ENCODE data around the gene TRIM63. TPM values are rescaled to one million over a fixed set of nuclear protein-coding genes. Genes with fewer than 3 reads are reported as not detected.
"Not testable (repeated sequence)": the region's sequence is repeated elsewhere in the genome, so short reads cannot be mapped to it uniquely, and the experiment has no call there.

TRIM63 gene
- total RNA-seq: not detected

DNA sequence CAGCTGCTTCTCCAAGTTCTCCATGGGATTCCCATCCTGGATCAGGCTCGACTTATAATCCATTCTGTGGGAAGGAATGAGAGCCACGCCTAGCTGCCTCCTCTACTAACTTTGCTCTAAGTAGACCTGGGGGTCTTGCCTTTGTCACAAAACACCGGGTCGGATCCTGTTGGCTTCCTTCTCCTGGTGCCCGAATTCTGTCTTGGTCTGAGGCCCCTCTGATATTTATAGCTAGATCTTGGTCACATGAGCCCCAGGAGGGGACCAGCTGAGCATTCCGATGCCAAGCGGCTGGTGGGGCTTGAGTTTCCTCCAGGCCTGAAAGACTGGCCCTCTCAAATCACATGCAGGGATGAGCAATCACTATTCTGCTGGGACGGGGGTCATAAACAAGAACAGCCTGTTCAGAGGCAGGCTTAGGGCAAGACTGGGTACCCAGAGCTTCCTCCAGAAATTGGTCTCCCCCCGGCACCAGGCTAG, at the start of gene TRIM63:
TRIM63 (minus strand) TSS at position 199 of the 480 bp plus-strand sequence; CDS start at position 63, 136 bp downstream.
- ChIA-PET POLR2A (no interaction called here), CTCF (interaction anchor here (1.8 kb wide), 1 partner anchor 32 kb away, joined by 6 read pairs; no protein-coding TSS in a partner anchor)

DNA sequence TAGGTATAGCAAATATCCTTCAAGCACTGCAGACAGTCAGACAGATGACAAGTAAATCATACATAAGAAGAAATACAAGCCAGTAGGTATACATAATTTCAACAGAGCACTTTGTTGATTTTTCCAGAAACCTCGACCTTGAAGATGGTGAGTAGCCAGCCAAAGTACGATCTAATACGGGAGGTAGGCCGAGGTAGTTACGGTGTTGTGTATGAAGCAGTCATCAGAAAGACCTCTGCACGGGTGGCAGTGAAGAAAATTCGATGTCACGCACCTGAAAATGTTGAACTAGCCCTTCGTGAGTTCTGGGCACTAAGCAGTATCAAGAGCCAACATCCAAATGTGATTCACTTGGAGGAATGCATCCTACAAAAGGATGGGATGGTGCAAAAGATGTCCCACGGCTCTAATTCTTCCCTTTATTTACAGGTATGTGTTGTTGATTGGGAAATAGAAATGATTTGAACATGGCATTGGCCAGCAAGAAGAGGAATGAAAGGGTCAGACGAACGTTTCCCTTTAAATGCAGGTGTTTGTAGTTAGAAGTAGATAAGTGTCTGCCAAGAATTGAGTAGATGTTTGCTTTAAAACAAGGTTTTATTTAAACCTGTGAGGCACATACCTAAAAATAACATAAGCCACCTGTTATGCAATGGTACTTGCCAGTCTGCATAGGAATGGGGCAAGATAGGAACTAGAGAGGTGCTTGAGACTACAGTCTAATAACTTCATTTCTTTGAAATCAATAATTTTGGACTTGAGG, 46.9 kb upstream of the TRIM63 start:
- CTCF ChIA-PET: interaction anchor here (0.9 to 1.2 kb wide), 3 partner anchors 13 to 37 kb away, joined by 3 to 4 read pairs (median 3); no protein-coding TSS in a partner anchor
- POLR2A ChIA-PET: no interaction called here

DNA sequence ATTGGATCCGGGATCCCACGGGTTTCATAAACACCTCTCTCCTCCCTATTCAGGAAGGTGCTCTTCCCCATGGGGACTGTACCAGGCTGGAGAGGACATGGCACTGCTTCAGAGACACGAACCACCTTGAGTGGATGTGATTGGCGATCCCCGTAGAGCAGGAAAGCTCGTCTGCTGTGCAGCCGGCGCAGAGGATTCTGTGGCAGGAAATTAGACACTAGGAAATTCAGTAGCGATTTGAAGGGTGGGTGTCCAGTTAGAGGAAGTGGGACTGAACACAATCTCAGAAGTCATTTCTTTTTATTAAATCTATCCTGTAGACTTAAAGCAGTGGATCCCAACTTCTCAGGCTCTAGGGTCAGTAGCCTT, 45.0 kb upstream of the TRIM63 start:
- POLR2A ChIA-PET: interaction anchor here (0.9 kb wide), 2 partner anchors 14 to 59 kb away, joined by 3 to 4 read pairs; partner anchors contain the start of gene ZNF593OS
- CTCF ChIA-PET: interaction anchor here (0.6 to 1.3 kb wide), 2 partner anchors 33 to 51 kb away, joined by 3 to 4 read pairs; no protein-coding TSS in a partner anchor

DNA sequence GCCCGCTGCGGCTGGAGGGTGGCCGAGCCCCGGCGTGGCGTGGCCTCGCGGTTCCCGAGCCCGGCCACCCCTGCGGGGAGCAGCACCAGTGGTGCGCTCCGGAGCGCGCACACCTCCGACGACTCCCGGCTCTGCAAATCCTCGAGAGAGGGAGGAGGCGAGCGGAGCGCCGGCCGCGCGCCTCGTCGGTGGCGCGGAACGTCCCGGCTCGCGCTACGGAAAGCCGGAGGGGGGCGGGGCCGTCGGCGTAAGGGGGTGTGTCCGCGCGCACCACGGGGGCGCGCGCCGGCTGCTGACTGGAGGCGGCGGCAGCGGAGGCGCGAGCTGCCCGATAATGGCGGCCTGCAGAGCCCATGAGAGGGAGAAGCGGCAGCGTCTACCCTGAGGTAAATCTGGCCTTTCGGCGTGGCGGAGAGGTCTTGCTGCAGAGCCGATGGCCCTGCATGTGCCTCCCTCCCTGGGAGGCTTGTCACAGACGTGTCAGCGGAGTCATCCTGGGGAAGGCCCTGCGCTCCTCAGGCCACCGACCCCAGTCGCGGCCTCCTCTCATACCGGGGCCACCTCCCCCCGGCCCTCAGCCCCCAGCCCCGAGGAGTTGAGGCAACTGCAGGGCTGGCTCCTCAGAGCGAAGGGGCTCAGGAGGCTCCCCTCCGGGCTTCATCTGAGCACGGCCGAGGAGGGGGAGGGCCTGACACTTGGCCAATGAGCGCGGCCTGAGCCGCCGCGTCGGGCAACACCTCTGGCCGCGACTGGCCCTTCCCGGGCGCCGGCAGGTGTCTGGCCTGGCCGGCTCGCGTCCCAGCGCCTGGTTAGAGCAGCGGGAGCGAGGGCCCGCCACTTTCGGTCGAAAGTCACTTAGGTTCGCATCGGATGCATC, 44.3 kb upstream of the TRIM63 start, which contains the start of gene PDIK1L:
PDIK1L (plus strand) TSS at position 295 of the 877 bp plus-strand sequence. CDS start 2,485 bp downstream, outside the sequence.
- POLR2A ChIA-PET: interaction anchor here (0.6 to 0.9 kb wide), 6 partner anchors 10 to 124 kb away, joined by 3 to 4 read pairs (median 3); partner anchors contain the start of gene ZNF593OS

DNA sequence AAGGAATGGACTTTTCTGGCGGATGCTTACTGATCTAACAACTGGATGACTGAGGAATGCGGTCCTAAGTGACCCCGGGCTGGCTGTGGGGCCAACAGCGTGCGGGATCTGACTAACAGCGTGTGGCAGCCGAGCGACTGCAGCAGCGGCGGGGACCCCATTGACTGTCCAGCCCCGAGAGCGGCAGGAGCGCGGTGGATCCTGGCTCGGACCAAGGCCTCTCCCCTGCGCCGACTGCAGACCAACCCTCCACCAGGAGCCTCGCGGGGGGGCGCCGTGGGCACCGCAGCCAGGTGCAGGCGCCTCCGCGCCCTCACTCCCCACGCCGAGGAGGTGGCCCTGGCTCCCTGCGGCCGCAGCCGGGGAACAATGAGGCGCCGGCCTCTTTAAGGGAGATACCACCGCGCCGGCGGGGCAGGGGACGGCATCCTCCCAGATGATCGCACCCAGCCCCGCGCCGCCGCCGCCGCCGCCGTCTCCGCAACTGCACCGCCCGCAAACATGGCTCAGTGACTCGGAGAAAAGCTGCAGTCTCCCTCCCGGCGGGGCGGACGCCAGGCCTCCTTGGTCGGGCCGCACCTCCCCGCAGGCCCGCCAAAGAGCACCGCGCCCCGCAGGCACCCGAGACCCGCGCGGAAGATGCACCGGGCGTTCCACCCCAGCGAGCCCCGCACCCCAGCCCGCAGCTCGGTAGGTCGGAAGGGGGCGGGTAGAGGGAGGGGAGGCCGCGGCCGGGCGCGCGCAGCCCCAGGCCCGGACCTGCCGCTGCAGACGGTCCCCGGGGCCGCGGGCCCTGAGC, 43.5 kb upstream of the TRIM63 start:
- ChIA-PET CTCF (interaction anchor here (0.9 to 1.0 kb wide), 2 partner anchors 28 to 34 kb away, joined by 4 read pairs; no protein-coding TSS in a partner anchor), POLR2A (interaction anchor here (0.6 to 0.8 kb wide), 7 partner anchors 9 to 209 kb away, joined by 3 to 5 read pairs (median 3); no protein-coding TSS in a partner anchor)

More for the DNA sequence above, 44.3 kb upstream of the TRIM63 start, which contains the start of gene PDIK1L:
- CTCF ChIA-PET: interaction anchor here (0.9 to 1.0 kb wide), 2 partner anchors 27 to 33 kb away, joined by 4 read pairs; no protein-coding TSS in a partner anchor

DNA sequence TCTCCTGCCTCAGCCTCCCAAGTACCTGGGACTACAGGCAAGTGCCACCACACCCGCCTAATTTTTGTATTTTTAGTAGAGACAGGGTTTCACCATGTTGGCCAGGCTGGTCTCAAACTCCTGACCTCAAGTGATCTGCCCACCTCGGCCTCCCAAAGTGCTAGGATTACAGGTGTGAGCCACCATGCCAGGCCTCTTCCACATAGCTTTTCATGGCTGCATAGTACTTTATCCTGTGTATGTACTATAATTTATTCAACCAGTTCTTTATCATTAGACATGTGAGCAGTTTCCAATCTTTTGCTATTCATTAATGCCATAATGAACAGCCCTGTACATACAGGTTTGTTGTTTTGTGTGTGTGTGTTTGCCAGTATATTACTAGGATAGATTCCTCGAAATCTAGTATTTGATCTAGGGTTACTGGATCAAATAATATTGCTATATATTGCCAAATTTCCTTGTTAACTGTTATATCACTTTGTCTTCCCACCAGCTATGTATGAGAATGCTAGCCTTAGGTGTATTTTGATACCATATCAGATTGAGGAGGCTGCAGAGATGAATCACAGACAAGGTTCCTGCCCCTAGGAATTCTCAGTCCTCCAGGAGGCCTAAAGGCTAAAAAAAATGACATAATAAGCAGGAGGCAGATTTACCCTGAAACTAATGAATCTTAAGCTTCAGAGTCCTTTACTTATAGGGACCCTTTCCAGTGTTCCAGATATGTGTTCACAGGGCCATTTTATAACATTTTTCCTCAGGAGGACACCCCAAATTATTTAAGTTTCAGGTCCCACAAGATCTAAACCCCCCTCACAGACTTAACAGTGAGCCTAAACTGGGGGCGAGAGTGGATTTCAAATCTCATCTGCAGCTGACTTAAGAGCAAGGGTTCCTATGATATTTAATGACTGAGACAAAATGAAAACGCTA, 42.1 kb upstream of the TRIM63 start:
- CTCF ChIA-PET: interaction anchor here (0.6 to 1.3 kb wide), 3 partner anchors 10 to 124 kb away, joined by 3 to 5 read pairs (median 3); partner anchors contain the start of gene CEP85
- POLR2A ChIA-PET: interaction anchor here (0.7 kb wide), 1 partner anchor 391 kb away, joined by 3 read pairs; no protein-coding TSS in a partner anchor

DNA sequence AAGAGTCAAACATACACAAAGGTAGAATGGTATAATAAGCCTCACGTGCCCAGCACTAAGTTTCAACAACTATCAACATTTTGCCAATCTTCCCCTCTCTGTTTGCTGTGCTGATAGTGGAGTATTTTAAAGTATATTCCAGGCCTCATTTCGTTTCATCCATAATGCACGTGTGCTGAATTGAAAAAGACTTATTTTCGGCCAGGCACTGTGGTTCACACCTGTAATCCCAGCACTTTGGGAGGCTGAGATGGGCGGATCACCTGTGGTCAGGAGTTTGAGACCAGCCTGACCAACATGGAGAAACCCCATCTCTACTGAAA, 37.8 kb upstream of the TRIM63 start:
- POLR2A ChIA-PET: not testable (repeated sequence)
- CTCF ChIA-PET: interaction anchor here (0.6 to 5.1 kb wide), 6 partner anchors 10 to 153 kb away, joined by 3 to 55 read pairs (median 3); partner anchors contain the start of gene CEP85

DNA sequence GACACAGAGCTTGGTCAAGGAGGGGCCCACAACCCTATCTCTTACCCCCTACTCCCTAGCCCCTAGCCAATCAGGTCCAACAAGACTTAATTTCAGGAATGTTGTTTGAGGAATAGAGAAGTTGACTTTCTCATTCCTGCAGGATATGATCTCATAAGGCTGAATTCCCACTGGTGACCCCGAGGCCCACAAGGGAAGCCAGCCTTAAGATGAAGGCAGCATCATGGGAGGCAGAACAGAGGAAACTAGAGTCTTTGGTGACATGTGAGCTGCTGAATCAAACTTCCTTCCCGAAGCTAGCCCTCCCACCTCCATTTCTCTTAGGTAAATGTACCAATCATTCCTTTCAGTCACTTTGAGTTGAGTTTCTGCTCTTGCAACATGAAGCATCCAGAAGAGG, 35.1 kb upstream of the TRIM63 start:
- POLR2A ChIA-PET: no interaction called here
- CTCF ChIA-PET: interaction anchor here (1.4 to 5.1 kb wide), 3 partner anchors 41 to 131 kb away, joined by 3 to 55 read pairs (median 5); partner anchors contain the start of gene CEP85

DNA sequence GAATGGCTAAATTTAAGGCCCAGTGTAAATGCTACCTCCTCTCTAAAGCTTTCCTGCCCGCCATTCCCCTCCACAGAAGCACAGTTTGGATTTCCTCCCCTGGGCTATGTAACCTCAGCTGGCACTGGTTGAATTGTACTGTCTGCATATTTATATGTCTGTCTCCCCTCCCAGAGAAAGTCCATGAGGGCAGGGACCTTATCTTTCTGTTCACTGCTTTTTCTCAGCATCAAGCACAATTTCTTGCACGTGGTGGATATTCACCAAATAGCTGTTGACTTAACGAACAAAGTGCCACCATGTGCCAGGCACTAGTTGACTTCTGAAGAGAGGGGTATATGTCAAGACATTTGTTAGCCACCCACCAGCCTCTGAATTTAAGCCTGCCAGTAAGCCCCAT, 34.7 kb upstream of the TRIM63 start:
- ChIA-PET POLR2A (no interaction called here), CTCF (interaction anchor here (1.4 to 5.1 kb wide), 3 partner anchors 42 to 132 kb away, joined by 3 to 55 read pairs (median 5); partner anchors contain the start of gene CEP85)

DNA sequence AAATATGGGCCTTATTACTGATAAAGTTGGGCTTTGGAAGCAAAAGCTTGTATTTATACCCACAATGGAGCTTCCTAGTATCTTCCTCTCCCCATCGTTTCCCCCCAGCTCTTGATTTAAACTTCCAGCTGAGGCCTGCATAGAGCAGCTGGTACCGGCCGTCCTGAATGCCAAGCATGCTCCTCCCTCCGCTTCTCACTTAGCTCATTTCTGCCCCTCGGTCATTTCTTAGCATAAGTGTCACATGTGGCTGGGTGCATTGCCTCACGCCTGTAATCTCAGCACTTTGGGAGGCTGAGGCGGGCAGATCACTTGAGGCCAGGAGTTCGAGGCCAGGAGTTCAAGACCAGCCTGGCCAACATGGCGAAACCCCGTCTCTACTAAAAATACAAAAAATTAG, 32.8 kb upstream of the TRIM63 start:
- ChIA-PET POLR2A (interaction anchor here (0.6 kb wide), 1 partner anchor 22 kb away, joined by 6 read pairs; no protein-coding TSS in a partner anchor), CTCF (interaction anchor here (5.1 kb wide), 1 partner anchor 44 kb away, joined by 55 read pairs; no protein-coding TSS in a partner anchor)

DNA sequence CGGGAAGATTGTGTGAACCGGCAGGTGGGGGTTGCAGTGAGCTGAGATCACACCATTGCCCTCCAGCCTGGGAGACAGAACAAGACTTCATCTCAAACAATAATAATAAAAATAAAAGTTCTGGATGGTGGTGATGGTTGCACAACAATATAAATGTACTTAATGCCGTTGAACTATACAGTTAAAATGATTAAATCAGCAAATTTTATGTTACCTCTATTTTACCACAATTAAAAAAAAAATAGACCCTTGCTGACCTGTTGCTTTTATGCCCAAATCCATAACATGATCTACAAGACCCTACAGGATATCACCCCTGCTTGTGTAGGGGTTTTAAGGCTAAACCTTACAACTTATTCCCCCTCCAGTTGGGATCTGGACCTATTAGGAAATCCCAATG, 32.4 kb upstream of the TRIM63 start:
- CTCF ChIA-PET: no interaction called here
- POLR2A ChIA-PET: no interaction called here

DNA sequence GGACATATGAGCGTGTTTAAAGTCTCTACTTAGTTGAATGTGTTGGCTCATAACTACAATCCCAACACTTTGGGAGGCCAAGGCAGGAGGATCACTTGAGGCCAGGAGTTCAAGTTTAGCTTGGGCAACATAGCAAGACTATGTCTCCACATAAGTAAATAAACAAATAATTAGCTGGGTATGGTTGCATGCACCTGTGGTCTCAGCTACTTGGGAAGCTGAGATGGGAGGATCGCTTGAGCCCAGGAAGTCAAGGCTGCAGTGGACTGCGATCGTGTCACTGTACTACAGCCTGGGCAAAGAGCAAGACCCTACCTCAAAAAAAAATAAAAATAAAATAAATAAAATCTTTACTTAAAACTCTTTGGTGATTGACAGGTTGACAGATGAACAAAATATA, 31.2 kb upstream of the TRIM63 start:
- CTCF ChIA-PET: interaction anchor here (0.7 kb wide), 1 partner anchor 11 kb away, joined by 3 read pairs; no protein-coding TSS in a partner anchor
- POLR2A ChIA-PET: no interaction called here

DNA sequence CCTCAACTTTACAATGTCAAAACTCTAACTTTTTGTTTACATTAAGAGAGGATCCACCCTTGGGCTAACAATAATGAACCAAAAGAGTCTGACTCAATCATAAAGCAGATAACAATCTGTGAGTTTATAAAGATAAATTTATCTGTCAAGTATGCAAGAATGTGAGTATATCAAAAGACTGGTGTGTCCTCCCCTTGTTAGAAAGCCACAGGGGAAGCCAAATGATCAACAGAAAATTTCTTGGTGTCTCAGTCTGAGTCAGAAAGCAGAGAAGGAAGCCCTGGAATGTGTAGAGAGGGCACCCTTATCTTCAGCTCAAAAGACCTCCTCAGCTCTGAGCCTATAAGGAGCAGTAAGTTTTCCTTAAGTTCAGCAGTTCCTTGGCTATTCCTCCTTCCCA, 30.3 kb upstream of the TRIM63 start:
- ChIA-PET POLR2A (interaction anchor here (0.6 kb wide), 1 partner anchor 88 kb away, joined by 6 read pairs; no protein-coding TSS in a partner anchor), CTCF (no interaction called here)

DNA sequence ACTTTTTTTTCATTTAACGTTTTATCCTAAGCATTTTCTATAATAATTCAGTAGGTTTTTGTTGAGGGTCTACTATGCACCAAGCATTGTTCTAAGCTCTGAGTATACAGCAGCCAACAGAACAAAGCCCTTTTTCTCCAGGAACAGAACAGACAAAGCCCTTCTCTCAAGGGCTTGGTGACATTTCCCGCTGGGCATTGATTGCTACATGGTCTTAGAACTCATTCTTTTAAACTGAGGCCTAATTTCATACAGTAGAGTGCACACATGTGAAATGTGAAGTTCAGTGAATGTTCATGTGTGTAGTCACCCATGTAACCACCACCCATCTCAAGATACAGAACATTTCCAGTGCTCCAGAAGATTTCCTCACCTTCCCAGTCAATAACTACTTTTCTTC, 29.0 kb upstream of the TRIM63 start:
- POLR2A ChIA-PET: no interaction called here
- CTCF ChIA-PET: interaction anchor here (0.9 kb wide), 1 partner anchor 49 kb away, joined by 4 read pairs; no protein-coding TSS in a partner anchor

DNA sequence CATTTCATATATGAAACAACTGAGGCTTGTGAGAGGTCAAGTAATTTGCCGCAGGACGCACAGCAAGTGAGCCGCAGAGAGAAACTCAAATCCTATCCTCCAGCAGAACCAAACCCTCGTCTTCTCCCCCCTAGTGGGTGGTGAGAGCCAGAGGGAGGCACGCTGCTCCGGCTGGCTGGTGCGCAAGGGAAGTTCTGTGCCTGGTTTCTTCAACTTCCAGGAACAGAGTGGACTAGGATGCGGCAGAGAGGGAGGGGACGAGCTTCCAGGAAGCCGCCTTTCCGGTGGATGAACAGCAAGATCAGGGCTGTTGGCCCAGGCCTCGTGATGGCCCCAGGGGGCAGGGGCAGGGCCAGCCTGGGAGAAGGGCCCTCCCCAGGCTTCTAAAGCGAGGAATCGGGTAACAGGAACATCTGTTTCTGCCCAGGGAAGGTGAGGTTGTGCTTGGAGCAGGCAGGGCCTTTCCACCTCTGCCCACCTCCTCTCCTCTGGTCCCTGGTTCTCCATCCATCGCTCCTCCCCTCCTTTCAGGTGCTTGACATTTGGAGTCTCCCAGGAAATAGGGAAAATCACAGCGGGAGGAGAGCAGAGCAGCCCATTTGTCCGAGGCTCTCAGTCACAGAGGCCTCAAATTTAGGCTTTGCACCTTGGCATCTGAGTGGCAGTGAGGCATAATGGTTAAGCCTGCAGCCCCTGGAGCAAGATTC, 27.4 kb upstream of the TRIM63 start:
- ChIA-PET CTCF (no interaction called here), POLR2A (no interaction called here)

DNA sequence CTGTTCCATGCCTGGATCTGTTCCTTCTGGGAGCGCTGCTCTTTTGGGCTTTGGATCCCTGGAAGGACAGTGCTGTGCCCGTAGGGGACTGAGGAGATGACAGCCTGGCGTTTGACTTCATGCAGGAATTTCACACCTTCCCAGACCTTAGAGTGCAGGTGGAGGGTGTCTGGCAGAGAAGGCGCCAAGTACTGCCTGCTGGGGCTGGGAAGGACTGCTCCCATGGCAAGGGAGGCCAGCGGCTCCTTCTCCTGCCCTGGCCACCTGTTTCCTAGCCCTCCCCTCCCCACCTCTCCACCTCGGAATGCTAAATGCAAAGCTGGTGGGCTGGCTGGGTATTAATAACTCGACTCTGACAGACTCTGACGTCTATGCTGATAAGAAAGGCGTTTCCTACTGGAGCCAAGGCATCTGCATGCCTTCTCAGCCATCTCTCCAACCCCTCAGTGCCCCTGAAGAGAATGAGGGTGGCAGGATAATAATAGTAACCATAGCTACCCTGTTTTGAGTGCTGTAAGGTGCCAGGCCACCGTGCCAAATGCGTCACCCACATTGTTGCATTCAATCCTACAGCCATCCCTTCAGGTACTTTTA, 26.7 kb upstream of the TRIM63 start:
- ChIA-PET CTCF (no interaction called here), POLR2A (no interaction called here)
